Ectodermal cell (in vitro differentiated cells): Measurements from ENCODE around the gene SYT17.

Experiments used
- H3K27ac ChIP-seq: 2 replicates; pipeline ENCODE4 v1.7.0; 2013; ENCODE audit warnings: mild to moderate bottlenecking, low read depth, low read length; ENCODE audit not compliant: insufficient read depth, poor library complexity, severe bottlenecking
- H3K27me3 ChIP-seq: 2 replicates; pipeline ENCODE4 v1.7.0; 2013; ENCODE audit warnings: mild to moderate bottlenecking, low read length; ENCODE audit not compliant: insufficient read depth, control insufficient read depth, poor library complexity, severe bottlenecking
- H3K36me3 ChIP-seq: one replicate; pipeline ENCODE4 v1.7.0; 2013; ENCODE audit warnings: low read length; ENCODE audit not compliant: control insufficient read depth, insufficient read depth
- H3K4me1 ChIP-seq: one replicate; pipeline ENCODE4 v1.7.0; 2013; ENCODE audit warnings: low read length; ENCODE audit not compliant: control insufficient read depth, insufficient read depth
- H3K4me3 ChIP-seq: 2 replicates; pipeline ENCODE4 v1.7.0; 2013; ENCODE audit warnings: low read depth, low read length, control low read depth; ENCODE audit not compliant: insufficient read depth
- H3K9me3 ChIP-seq: 2 replicates; pipeline ENCODE4 v1.7.0; 2013; ENCODE audit warnings: mild to moderate bottlenecking, low read length, moderate library complexity; ENCODE audit not compliant: control insufficient read depth
- WGBS, 2 experiments: methylation state at CpG; one replicate each; pipeline ENCODE4 v1.1.7; 2013; ENCODE audit warnings: missing lambda C conversion rate in 2 of 2; 5-methylcytosine and 5-hydroxymethylcytosine counted together

SYT17 gene

DNA sequence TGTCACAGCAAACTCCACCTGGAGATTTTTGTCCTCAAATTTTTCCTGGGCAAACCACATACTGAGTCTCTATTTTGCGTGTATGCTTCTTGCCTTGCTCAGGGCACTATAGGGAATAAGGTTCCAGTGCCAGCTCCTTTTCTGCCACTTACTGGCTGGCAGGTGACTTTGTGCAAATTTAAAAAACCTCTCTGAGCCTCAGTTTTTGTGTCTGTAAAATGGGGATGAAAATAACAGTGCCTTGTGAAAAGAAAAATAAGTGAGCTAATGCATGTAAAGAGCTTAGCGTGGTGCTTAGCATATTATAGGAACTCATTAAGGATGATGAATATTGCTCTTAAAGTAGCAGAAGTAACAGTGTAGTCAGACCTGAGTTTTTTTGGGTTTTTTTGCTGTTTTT, 137.4 kb downstream of the SYT17 start:
- Histone ChIP-seq H3K27ac (no peak overlapping the region), H3K27me3 (no peaks in the 10 kb centered on the region), H3K36me3 (no peaks in the 10 kb centered on the region), H3K4me3 (no peak overlapping the region), H3K4me1 (peaks cover 9% of the 10 kb centered on the region), H3K9me3 (no peaks in the 10 kb centered on the region)
- 95 to 96% methylated on average over 2 of the region's 2 CpGs for WGBS, 2 experiments

DNA sequence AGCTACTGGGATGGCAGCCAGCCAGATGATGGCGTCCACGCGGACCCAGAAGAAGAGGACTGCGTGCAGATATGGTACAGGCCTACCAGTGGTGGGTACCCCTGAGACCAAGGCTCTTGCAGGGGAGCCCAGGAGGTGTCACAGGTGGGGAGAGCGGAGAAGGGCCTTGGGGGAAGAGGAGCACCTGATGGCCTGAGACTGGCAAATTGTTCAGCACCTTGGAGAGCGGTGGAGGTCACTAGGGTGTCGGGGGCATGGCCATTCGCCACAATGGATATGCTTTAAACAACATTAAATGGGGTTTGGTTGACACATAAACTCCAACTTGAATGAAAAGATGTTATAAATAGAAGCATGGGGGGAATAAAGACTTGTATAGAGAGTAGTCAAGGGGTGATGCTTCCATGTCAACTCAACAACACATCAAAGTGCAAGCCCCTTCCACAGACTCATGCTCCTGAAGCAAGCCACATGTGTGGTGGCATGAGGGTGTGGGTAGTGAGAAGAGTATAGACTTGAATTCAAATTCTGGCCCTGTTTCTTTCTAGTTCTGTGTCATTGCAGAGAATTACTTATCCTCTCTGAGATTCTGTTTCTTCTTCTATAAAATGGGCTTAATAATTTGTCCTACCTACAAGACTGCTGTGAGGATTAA, 139.7 kb downstream of the SYT17 start:
- Histone ChIP-seq H3K4me1 (peaks cover 9% of the 10 kb centered on the region), H3K27ac (no peak overlapping the region), H3K9me3 (peaks cover under 1% of the 10 kb centered on the region), H3K27me3 (no peaks in the 10 kb centered on the region), H3K36me3 (no peaks in the 10 kb centered on the region), H3K4me3 (no peak overlapping the region)
- WGBS, 2 experiments: 79 to 82% methylated on average over 8 of the region's 8 CpGs

DNA sequence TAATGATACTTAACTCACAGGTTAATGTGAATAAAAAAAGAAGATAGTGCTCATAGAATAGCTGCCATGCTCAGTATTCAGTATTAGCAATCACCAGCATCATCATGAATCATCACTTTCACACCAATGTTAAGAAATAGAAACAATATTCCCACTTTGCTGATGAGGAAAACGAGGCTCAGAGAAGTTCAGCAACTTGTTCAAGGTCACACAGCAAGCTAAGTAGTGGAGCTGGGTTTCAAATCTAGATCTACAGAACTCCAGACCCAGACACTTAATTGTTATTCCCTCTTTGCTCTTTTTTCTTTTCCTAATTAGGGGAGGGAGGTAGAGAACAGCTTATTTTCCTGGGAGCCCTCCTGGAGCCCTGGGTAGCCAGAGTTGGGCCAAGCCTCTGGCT, 140.4 kb downstream of the SYT17 start:
- H3K9me3 ChIP-seq: peaks cover 4% of the 10 kb centered on the region
- no peaks in the 10 kb centered on the region for H3K36me3 ChIP-seq
- no peaks in the 10 kb centered on the region for H3K27me3 ChIP-seq
- no peak overlapping the region for H3K27ac ChIP-seq
- no peak overlapping the region for H3K4me3 ChIP-seq
- 87 to 88% methylated on average over 1 of the region's 1 CpG for WGBS, 2 experiments
- H3K4me1 ChIP-seq: peaks cover 9% of the 10 kb centered on the region

DNA sequence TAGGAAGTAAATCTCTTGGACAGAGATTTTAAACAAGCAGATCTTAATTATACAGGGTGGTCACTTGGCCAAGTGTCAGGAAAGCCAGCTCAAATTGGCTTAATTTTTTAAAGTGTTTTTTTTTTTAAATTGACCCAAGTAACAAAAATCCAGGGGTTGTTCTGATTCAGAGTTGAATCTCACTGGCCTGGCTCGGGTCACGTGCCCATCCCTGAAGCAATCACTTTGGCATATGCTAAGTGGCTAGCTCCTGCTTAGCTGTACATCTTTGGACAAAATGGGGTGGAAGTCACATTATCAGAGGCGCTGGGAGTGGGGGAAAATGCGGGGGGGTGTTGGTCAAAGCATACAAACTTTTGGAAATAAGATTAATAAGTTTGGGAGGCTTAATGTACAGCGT, 141.1 kb downstream of the SYT17 start:
- Histone ChIP-seq H3K36me3 (no peaks in the 10 kb centered on the region), H3K9me3 (peaks cover 4% of the 10 kb centered on the region), H3K27me3 (no peaks in the 10 kb centered on the region), H3K4me3 (no peak overlapping the region), H3K27ac (no peak overlapping the region), H3K4me1 (peaks cover 9% of the 10 kb centered on the region)
- 95% methylated on average over 5 of the region's 5 CpGs for WGBS, 2 experiments

DNA sequence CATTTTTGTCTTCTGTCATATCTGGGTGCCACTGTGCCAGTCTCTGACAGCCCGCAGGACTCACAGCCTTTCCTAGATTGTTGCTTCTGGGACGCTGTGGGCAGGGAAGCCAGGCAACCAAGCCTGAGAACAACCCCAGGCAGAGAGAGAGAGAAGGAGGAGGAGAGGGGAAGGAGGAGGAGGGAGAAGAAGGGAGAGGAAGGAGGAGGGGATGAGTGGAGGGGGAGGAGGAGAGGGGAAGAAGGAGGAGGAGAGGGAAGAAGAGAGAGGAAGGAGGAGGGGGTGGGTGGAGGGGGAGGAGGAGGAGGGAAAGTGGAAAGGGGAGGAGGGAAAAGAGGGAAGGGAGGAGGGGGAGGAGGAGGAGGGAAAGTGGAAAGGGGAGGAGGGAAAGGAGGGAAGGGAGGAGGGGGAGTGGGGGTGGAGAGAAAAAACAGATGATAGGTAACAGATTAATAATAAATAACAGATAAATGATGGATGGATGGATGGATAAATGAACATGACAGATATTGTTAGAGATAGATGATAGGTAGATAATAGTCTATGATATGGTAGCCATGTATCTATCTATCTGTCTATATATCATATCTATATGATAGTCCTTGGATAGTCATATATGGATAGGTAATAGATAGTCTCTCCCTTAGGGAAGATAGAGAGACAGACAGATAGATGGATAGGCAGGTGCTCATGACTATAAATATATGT, 146.8 kb downstream of the SYT17 start:
- 85 to 89% methylated on average over 2 of the region's 2 CpGs for WGBS, 2 experiments
- no peaks in the 10 kb centered on the region for H3K27me3 ChIP-seq
- peaks cover 4% of the 10 kb centered on the region for H3K9me3 ChIP-seq
- no peaks in the 10 kb centered on the region for H3K36me3 ChIP-seq
- peaks cover 14% of the 10 kb centered on the region for H3K4me1 ChIP-seq
- no peak overlapping the region for H3K4me3 ChIP-seq
- H3K27ac ChIP-seq: no peak overlapping the region

DNA sequence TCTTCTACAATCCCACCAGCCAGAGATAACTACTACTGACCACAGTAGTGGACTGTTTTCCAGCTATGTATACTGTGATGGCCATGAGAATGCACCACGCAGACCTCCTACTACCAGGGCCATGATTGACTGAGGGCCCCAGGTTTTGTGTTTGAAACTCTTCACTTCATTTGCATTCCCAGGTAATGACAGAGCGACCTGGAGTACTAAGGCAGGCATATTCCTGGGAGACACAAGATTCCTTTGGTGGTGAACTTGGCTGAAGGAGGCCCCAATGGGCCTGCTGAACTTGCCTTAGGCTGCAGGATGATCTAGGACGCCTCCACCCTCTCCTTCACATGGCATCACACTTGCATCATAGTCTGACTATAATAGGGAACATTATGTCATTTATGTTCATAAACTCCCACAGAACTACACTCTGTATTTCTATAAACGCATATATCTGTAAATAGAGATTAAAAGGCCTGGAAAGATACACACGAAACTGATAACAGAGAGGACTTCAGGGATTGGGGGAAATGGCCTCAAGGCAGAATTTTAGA, 147.9 kb downstream of the SYT17 start:
- 81 to 86% methylated on average over 3 to 5 of the region's 5 CpGs for WGBS, 2 experiments
- Histone ChIP-seq H3K9me3 (peaks cover 4% of the 10 kb centered on the region), H3K36me3 (no peaks in the 10 kb centered on the region), H3K27ac (no peak overlapping the region), H3K4me3 (no peak overlapping the region), H3K27me3 (no peaks in the 10 kb centered on the region), H3K4me1 (peaks cover 14% of the 10 kb centered on the region)

DNA sequence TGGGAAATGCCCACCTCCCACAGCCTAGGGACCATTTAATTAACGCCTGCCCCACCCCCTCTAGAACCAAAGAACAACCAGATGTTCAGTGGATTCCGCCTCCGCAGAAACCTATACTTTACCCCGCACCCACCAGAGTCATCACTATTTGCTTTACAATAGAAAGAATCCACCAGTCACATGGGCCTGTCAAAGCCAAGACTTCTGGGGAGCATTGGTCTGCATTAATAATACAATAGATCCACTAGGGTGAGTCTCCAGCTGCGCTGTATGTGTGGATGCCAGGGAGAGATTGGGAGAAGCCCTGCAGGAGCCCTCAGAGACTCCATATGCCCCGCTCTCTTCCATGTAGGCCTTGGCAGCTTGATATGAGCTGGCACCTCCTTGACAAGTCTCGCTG, 148.8 kb downstream of the SYT17 start:
- no peak overlapping the region for H3K27ac ChIP-seq
- H3K4me3 ChIP-seq: no peak overlapping the region
- peaks cover 4% of the 10 kb centered on the region for H3K9me3 ChIP-seq
- no peaks in the 10 kb centered on the region for H3K27me3 ChIP-seq
- H3K4me1 ChIP-seq: peaks cover 14% of the 10 kb centered on the region
- no peaks in the 10 kb centered on the region for H3K36me3 ChIP-seq
- WGBS, 2 experiments: 34 to 43% methylated on average over 7 of the region's 7 CpGs
